Keratinocyte (primary cell): ENCODE measurements around the gene MRPL27. TPM values are rescaled to one million over a fixed set of nuclear protein-coding genes. Genes with fewer than 3 reads are reported as not detected.
A peak's percentile ranks its signal among the peaks of the same experiment; 100 is the strongest.

Source experiments
- DNase-seq: peaks from one replicate; pipeline ENCODE4 v3.0.0-alpha.2; 2011; ENCODE audit warnings: low read depth, missing footprints, low spot score
- FAIRE-seq: peaks from 2 replicates; lab custom pipeline; 2011; peaks lifted over from hg19 to GRCh38; lab: Jason Lieb, UNC
- H2AFZ ChIP-seq: 2 replicates; pipeline ENCODE4 v1.6.0; 2012; ENCODE audit warnings: low read length, control low read depth, inconsistent platforms; ENCODE audit not compliant: control insufficient read depth
- H3K27ac ChIP-seq: 2 replicates; pipeline ENCODE4 v1.5.1; 2011; ENCODE audit warnings: low read length; ENCODE audit not compliant: control insufficient read depth, insufficient read depth
- H3K27me3 ChIP-seq: 3 replicates; pipeline ENCODE4 v1.6.0; 2011; ENCODE audit warnings: low read length; ENCODE audit not compliant: control insufficient read depth, insufficient read depth; ENCODE audit errors: extremely low read depth
- H3K36me3 ChIP-seq, 2 experiments: 2 replicates in 1 of 2; 3 replicates in 1 of 2; pipeline ENCODE4 v1.5.1; 2011; ENCODE audit warnings: low read length in 2 of 2, mild to moderate bottlenecking in 1 of 2; ENCODE audit not compliant: control insufficient read depth in 2 of 2, insufficient read depth in 2 of 2; ENCODE audit errors: extremely low read depth in 1 of 2
- H3K4me1 ChIP-seq: 3 replicates; pipeline ENCODE4 v1.5.1; 2011; ENCODE audit warnings: low read length; ENCODE audit not compliant: control insufficient read depth, insufficient read depth; ENCODE audit errors: extremely low read depth
- H3K4me2 ChIP-seq: 3 replicates; pipeline ENCODE4 v1.6.0; 2011; ENCODE audit warnings: low read depth, low read length; ENCODE audit not compliant: control insufficient read depth, insufficient read depth; ENCODE audit errors: extremely low read depth
- H3K4me3 ChIP-seq, 3 experiments: fragments of 200-600 bp in 1 of 3; sonication (generic) in 1 of 3; 2 replicates in 2 of 3; 3 replicates in 1 of 3; pipeline ENCODE4 v1.5.1; 2011 to 2016; ENCODE audit warnings: low read length in 3 of 3, mild to moderate bottlenecking in 3 of 3, control low read depth in 2 of 3, inconsistent platforms in 1 of 3, low read depth in 1 of 3, mixed read lengths in 1 of 3, mixed run types in 1 of 3, moderate library complexity in 1 of 3; ENCODE audit not compliant: control insufficient read depth in 2 of 3, insufficient read depth in 2 of 3; ENCODE audit errors: extremely low read depth in 1 of 3
- H3K79me2 ChIP-seq: 2 replicates; pipeline ENCODE4 v1.6.0; 2012; ENCODE audit warnings: low read length; ENCODE audit not compliant: control insufficient read depth, insufficient read depth
- H3K9ac ChIP-seq: 3 replicates; pipeline ENCODE4 v1.6.0; 2011; ENCODE audit warnings: low read length; ENCODE audit not compliant: control insufficient read depth, insufficient read depth; ENCODE audit errors: extremely low read depth
- H3K9me1 ChIP-seq: 3 replicates; pipeline ENCODE4 v1.6.0; 2011; ENCODE audit warnings: low read length; ENCODE audit not compliant: control insufficient read depth, insufficient read depth; ENCODE audit errors: extremely low read depth
- H3K9me3 ChIP-seq: 2 replicates; pipeline ENCODE4 v1.5.1; 2012; ENCODE audit warnings: low read depth, low read length; ENCODE audit not compliant: control insufficient read depth
- H4K20me1 ChIP-seq: 3 replicates; pipeline ENCODE4 v1.6.0; 2011; ENCODE audit warnings: low read length; ENCODE audit not compliant: control insufficient read depth, insufficient read depth; ENCODE audit errors: extremely low read depth
- CTCF ChIP-seq, 3 experiments: IDR thresholded peaks in 1 of 3; conservative IDR thresholded peaks in 1 of 3; optimal IDR thresholded peaks in 1 of 3; 2 replicates in 2 of 3; 3 replicates in 1 of 3; pipeline versions ENCODE3 to v1.5.1; 2011; ENCODE audit warnings: low read length in 3 of 3, mild to moderate bottlenecking in 3 of 3, moderate library complexity in 2 of 3, control low read depth in 1 of 3, inconsistent platforms in 1 of 3; ENCODE audit not compliant: insufficient read depth in 2 of 3; ENCODE audit errors: extremely low read depth in 1 of 3
- EZH2 ChIP-seq: IDR thresholded peaks from one replicate; pipeline ENCODE4 v1.6.1; 2012; ENCODE audit warnings: inconsistent platforms, mild to moderate bottlenecking, low read length, moderate library complexity
- dilution Hi-C: fragments of 300-500 bp; cut with MboI; formaldehyde crosslinking; loops from one replicate; pipeline ENCODE4 v1.7.0; 2020; ENCODE audit warnings: low sequenced_read_pairs; ENCODE audit not compliant: extremely low pct_ligation_motif_present
- polyA plus RNA-seq, 5 experiments: library from polyadenylated mRNA; depleted of rRNA in 3 of 5; stranded (reverse) in 3 of 5; stranded (forward) in 1 of 5; unstranded in 1 of 5; fragments of >200 nt; gene quantifications; 1 replicate in 1 of 5; 2 replicates in 3 of 5; 3 replicates in 1 of 5; pipeline versions ENCODE4 v1.2.1 to v1.2.3, GENCODE V29; 2011 to 2012; ENCODE audit warnings: missing spikeins in 2 of 5, low read depth in 1 of 5, low replicate concordance in 1 of 5

MRPL27 gene
- polyA plus RNA-seq, 1 donor (not counting 4 experiments of a cell fraction or from before 2014, with no cell fraction given): 123 TPM

GRCh38 chr17:50414808-50415207 is 41.8 kb upstream of the MRPL27 start:
- no peaks in the 10 kb centered on the region for H4K20me1 ChIP-seq
- FAIRE-seq (peak; percentile 26), DNase-seq (no peak)
- no peaks in the 10 kb centered on the region for H3K4me1 ChIP-seq
- H3K9ac ChIP-seq: no peak overlapping the region
- H3K4me2 ChIP-seq: no peak overlapping the region
- no peaks in the 10 kb centered on the region for H3K9me3 ChIP-seq
- no peak overlapping the region for H3K27ac ChIP-seq
- H2AFZ ChIP-seq: no peak overlapping the region
- H3K27me3 ChIP-seq: no peaks in the 10 kb centered on the region
- no peaks in the 10 kb centered on the region for H3K79me2 ChIP-seq
- no peak overlapping the region for H3K4me3 ChIP-seq
- dilution Hi-C loops: no loop called here
- TF ChIP-seq CTCF (optimal IDR thresholded peaks at IDR 0.05 in 1 of 3, IDR thresholded peaks at IDR 0.05 in 1 of 3, conservative IDR thresholded peaks at IDR 0.05 in 1 of 3; ENCODE audit: extremely low read depth in 1 of 3, insufficient read depth in 2 of 3, low read length in 3 of 3): no peak
- no peak for TF ChIP-seq EZH2
- no peaks in the 10 kb centered on the region for H3K9me1 ChIP-seq
- H3K36me3 ChIP-seq: no peaks in the 10 kb centered on the region

DNA sequence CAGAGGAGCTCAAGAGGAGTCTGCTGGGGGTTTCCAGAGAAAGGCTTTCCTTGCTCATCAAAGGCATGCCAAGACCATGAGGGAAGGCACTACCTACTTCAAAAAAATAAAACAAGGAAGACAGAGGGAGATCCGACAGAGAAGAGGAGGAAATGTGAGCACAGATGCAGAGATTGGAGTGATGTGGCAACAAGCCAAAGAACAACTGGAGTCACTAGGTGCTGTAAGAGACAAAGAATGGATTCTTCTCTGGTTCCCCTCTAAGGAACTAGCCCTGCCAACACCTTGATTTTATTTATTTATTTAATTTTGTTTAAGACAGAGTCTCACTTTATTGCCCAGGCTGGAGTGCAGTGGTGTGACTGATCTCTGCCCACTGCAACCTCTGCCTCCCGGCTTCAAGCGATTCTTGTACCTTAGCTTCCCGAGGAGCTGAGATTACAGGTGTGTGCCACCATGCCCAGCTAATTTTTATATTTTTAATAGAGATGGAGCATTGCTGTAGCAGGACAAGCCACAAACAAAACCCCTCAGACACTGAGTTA is 39.3 kb upstream of the MRPL27 start:
- H3K9me1 ChIP-seq: no peaks in the 10 kb centered on the region
- no peak overlapping the region for H3K27ac ChIP-seq
- FAIRE-seq: no peak
- TF ChIP-seq EZH2 (no peak), CTCF (optimal IDR thresholded peaks at IDR 0.05 in 1 of 3, IDR thresholded peaks at IDR 0.05 in 1 of 3, conservative IDR thresholded peaks at IDR 0.05 in 1 of 3; ENCODE audit: extremely low read depth in 1 of 3, insufficient read depth in 2 of 3, low read length in 3 of 3) (no peak)
- DNase-seq: no peak
- H3K9me3 ChIP-seq: no peaks in the 10 kb centered on the region
- H3K4me1 ChIP-seq: no peaks in the 10 kb centered on the region
- no peak overlapping the region for H3K4me2 ChIP-seq
- no peaks in the 10 kb centered on the region for H3K27me3 ChIP-seq
- H3K79me2 ChIP-seq: no peaks in the 10 kb centered on the region
- no peak overlapping the region for H2AFZ ChIP-seq
- dilution Hi-C loops: no loop called here
- H3K4me3 ChIP-seq: no peak overlapping the region
- no peaks in the 10 kb centered on the region for H3K36me3 ChIP-seq
- H3K9ac ChIP-seq: no peak overlapping the region
- H4K20me1 ChIP-seq: no peaks in the 10 kb centered on the region
